SK-N-SH (cell line): Measurements from ENCODE around the gene FAM171A2.

Source experiments
- RCOR1 ChIP-seq: fragments of 150-350 bp; IDR thresholded peaks from 2 replicates; pipeline ENCODE4 v1.6.1; 2017; ENCODE audit warnings: antibody characterized with exemption, low read length
- RXRA ChIP-seq: IDR thresholded peaks from 2 replicates; pipeline ENCODE4 v1.4.0; 2012; ENCODE audit warnings: low read depth, mild to moderate bottlenecking, borderline replicate concordance
- TF ChIP-seq, protein P1 (sequence below): fragments of 200-600 bp; sonication (generic); IDR thresholded peaks from 2 replicates; pipeline ENCODE4 v1.6.1; 2017; ENCODE audit warnings: antibody characterized with exemption, mild to moderate bottlenecking, moderate library complexity

DNA sequence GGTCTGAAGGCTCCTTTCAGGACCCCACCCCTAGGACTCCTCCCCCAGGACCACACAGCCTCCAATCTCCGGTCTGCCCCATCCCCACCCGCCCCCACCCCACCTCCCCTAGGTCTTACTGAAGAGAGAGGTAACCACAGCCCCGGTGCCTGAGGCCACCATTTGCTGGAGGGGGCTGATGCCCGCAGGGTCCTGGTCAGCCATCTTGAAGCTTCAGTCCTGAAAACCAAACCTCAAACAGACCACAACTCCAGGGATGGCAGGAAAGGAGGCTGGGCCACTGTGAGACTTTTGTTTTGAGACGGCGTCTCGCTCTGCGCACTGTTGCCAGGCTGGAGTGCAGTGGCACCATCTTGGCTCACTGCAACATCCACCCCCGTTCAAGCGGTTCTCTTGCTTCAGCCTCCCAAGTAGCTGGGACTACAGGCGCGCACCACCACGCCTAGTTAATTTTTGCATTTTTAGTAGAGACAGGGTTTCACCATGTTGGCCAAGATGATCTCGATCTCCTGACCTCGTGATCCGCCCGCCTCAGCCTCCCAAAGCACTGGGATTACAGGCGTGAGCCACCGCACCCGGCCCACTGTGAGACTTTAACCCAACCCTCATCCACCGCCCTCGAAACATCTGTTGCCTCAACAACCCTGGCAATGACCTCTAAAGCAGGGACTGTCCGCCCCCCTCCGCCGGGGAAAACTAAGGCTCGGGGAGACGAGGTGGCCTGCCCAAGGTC lies 40.1 kb downstream of the FAM171A2 start:
- TF ChIP-seq RXRA (no peak), RCOR1 (no peak)
- TF ChIP-seq, protein P1, sequence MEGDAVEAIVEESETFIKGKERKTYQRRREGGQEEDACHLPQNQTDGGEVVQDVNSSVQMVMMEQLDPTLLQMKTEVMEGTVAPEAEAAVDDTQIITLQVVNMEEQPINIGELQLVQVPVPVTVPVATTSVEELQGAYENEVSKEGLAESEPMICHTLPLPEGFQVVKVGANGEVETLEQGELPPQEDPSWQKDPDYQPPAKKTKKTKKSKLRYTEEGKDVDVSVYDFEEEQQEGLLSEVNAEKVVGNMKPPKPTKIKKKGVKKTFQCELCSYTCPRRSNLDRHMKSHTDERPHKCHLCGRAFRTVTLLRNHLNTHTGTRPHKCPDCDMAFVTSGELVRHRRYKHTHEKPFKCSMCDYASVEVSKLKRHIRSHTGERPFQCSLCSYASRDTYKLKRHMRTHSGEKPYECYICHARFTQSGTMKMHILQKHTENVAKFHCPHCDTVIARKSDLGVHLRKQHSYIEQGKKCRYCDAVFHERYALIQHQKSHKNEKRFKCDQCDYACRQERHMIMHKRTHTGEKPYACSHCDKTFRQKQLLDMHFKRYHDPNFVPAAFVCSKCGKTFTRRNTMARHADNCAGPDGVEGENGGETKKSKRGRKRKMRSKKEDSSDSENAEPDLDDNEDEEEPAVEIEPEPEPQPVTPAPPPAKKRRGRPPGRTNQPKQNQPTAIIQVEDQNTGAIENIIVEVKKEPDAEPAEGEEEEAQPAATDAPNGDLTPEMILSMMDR: no peak
